EH (cell line): ENCODE results near the gene TPSAB1.
"Not testable (repeated sequence)": the region's sequence is repeated elsewhere in the genome, so short reads cannot be mapped to it uniquely, and the experiment has no call there.

Experiments used
- DNase-seq: peaks from one replicate; pipeline ENCODE4 v3.0.0-alpha.2; 2015; ENCODE audit warnings: low read depth

Gene TPSAB1

GRCh38 chr16:1223355-1224214, 16.9 kb upstream of the TPSAB1 start:
- no peak for DNase-seq

GRCh38 chr16:1224558-1224957, 15.9 kb upstream of the TPSAB1 start:
- no peak for DNase-seq

- no peak for DNase-seq
Observed at GRCh38 chr16:1225051-1225451, 15.5 kb upstream of the TPSAB1 start, which contains the start of gene TPSG1. TSS of gene TPSG1 (minus strand) at chr16:1225268. CDS start at chr16:1225252, 16 bp downstream.

GRCh38 chr16:1225728-1226311, 14.7 kb upstream of the TPSAB1 start:
- not testable (repeated sequence) for DNase-seq

GRCh38 chr16:1226692-1227091, 13.8 kb upstream of the TPSAB1 start:
- not testable (repeated sequence) for DNase-seq

- not testable (repeated sequence) for DNase-seq
Observed at GRCh38 chr16:1228227-1228626, 12.3 kb upstream of the TPSAB1 start.

GRCh38 chr16:1229476-1229875, 11.0 kb upstream of the TPSAB1 start:
- not testable (repeated sequence) for DNase-seq

- not testable (repeated sequence) for DNase-seq
Observed at GRCh38 chr16:1230084-1230470, 10.4 kb upstream of the TPSAB1 start, which contains the start of gene TPSB2. TSS of gene TPSB2 (minus strand) at chr16:1230184. CDS start at chr16:1229951, 233 bp downstream.

GRCh38 chr16:1230471-1231212, 9.9 kb upstream of the TPSAB1 start:
- not testable (repeated sequence) for DNase-seq

GRCh38 chr16:1231301-1231700, 9.2 kb upstream of the TPSAB1 start:
- not testable (repeated sequence) for DNase-seq

GRCh38 chr16:1232049-1232748, 8.3 kb upstream of the TPSAB1 start:
- DNase-seq, result not testable (repeated sequence)

GRCh38 chr16:1236659-1237058, 3.8 kb upstream of the TPSAB1 start:
- DNase-seq, result not testable (repeated sequence)

- no peak for DNase-seq
Observed at GRCh38 chr16:1237990-1238389, 2.5 kb upstream of the TPSAB1 start.

GRCh38 chr16:1238909-1239308, 1.6 kb upstream of the TPSAB1 start:
- not testable (repeated sequence) for DNase-seq

GRCh38 chr16:1239575-1239974, 930 bp upstream of the TPSAB1 start:
- DNase-seq, result not testable (repeated sequence)

GRCh38 chr16:1241081-1241480, 576 bp downstream of the TPSAB1 start:
- not testable (repeated sequence) for DNase-seq

GRCh38 chr16:1243363-1243762, 2.9 kb downstream of the TPSAB1 start:
- not testable (repeated sequence) for DNase-seq

- not testable (repeated sequence) for DNase-seq
Observed at GRCh38 chr16:1243907-1244850, 3.7 kb downstream of the TPSAB1 start.

GRCh38 chr16:1244881-1245280, 4.4 kb downstream of the TPSAB1 start:
- no peak for DNase-seq

- no peak for DNase-seq
Observed at GRCh38 chr16:1245452-1246020, 5.0 kb downstream of the TPSAB1 start.
